Osteocyte (in vitro differentiated cells): Measurements from ENCODE around the gene DNAH14. TPM values are rescaled to one million over a fixed set of nuclear protein-coding genes. Genes with fewer than 3 reads are reported as not detected.

Source experiments
- DNase-seq: peaks from one replicate; pipeline ENCODE4 v3.0.0; 2021; ENCODE audit warnings: mixed read lengths; ENCODE audit not compliant: unreplicated experiment; ENCODE audit errors: extremely low spot score
- H3K27ac Mint-ChIP-seq: one replicate; pipeline ENCODE4 v1.8.0; 2021; ENCODE audit warnings: mild to moderate bottlenecking, mixed read lengths; ENCODE audit not compliant: unreplicated experiment
- H3K27me3 Mint-ChIP-seq: one replicate; pipeline ENCODE4 v1.8.0; 2021; ENCODE audit warnings: mixed read lengths; ENCODE audit not compliant: unreplicated experiment
- H3K36me3 Mint-ChIP-seq: one replicate; pipeline ENCODE4 v1.8.0; 2021; ENCODE audit warnings: mixed read lengths; ENCODE audit not compliant: unreplicated experiment
- H3K4me1 Mint-ChIP-seq: one replicate; pipeline ENCODE4 v1.8.0; 2021; ENCODE audit warnings: mixed read lengths; ENCODE audit not compliant: unreplicated experiment
- H3K4me3 Mint-ChIP-seq: one replicate; pipeline ENCODE4 v1.8.0; 2021; ENCODE audit warnings: mild to moderate bottlenecking, moderate library complexity, mixed read lengths; ENCODE audit not compliant: unreplicated experiment
- H3K9me3 Mint-ChIP-seq: one replicate; pipeline ENCODE4 v1.8.0; 2021; ENCODE audit warnings: mixed read lengths; ENCODE audit not compliant: unreplicated experiment
- CTCF ChIP-seq: fragments of 200-600 bp; sonication (generic); IDR thresholded peaks from 2 replicates; pipeline ENCODE4 v1.5.0; 2021; ENCODE audit warnings: antibody characterized with exemption, mild to moderate bottlenecking, moderate library complexity
- total RNA-seq: library from RNA; stranded (reverse); gene quantifications from 2 replicates; pipeline ENCODE4 v1.2.1, GENCODE V29; 2021

The DNAH14 gene
- total RNA-seq, 1 donor from 2014 or later, result 14.3 TPM

GRCh38 chr1:225407755-225408154 is 478.3 kb downstream of the DNAH14 start:
- no peaks in the 10 kb centered on the region for H3K4me1 Mint-ChIP-seq

GRCh38 chr1:225408249-225408648 is 478.8 kb downstream of the DNAH14 start:
- H3K27ac Mint-ChIP-seq, result no peak overlapping the region
- peaks cover 55% of the 10 kb centered on the region for H3K36me3 Mint-ChIP-seq
- H3K27me3 Mint-ChIP-seq, result no peaks in the 10 kb centered on the region
- no peak overlapping the region for H3K4me3 Mint-ChIP-seq
- no peak for TF ChIP-seq CTCF
- no peaks in the 10 kb centered on the region for H3K9me3 Mint-ChIP-seq
- H3K4me1 Mint-ChIP-seq, result no peaks in the 10 kb centered on the region
- DNase-seq, result no peak

More at GRCh38 chr1:225407755-225408154, 478.3 kb downstream of the DNAH14 start:
- H3K27me3 Mint-ChIP-seq, result no peaks in the 10 kb centered on the region
- no peak for DNase-seq
- no peak for TF ChIP-seq CTCF
- no peaks in the 10 kb centered on the region for H3K9me3 Mint-ChIP-seq
- no peak overlapping the region for H3K4me3 Mint-ChIP-seq
- peaks cover 56% of the 10 kb centered on the region for H3K36me3 Mint-ChIP-seq
- no peak overlapping the region for H3K27ac Mint-ChIP-seq

DNA sequence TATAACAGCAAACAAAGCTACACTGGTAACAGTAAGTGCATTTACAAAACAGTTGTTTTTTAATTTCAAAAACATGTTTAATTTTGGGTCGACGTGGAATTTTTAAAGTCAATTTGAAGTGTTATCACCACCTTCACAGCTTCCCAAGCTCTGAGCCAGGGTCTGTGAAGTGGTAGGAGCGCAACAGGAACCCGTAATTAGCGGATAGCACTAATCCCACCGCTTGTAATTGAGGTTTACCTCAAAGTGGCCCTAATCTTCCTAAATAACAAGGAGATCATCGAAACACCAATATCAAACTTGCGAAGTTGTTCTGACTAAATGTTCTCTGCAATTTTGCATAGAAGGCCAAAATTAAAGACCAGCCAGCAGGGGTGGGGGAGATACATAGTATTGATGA is 479.6 kb downstream of the DNAH14 start:
- TF ChIP-seq CTCF, result no peak
- no peak overlapping the region for H3K4me3 Mint-ChIP-seq
- peaks cover 49% of the 10 kb centered on the region for H3K36me3 Mint-ChIP-seq

GRCh38 chr1:225410036-225410435 is 480.6 kb downstream of the DNAH14 start:
- Mint-ChIP-seq H3K9me3 (no peaks in the 10 kb centered on the region), H3K36me3 (peaks cover 52% of the 10 kb centered on the region)
- no peak for DNase-seq

More for the DNA sequence above, 479.6 kb downstream of the DNAH14 start:
- H3K4me1 Mint-ChIP-seq, result no peaks in the 10 kb centered on the region
- no peaks in the 10 kb centered on the region for H3K27me3 Mint-ChIP-seq
- H3K27ac Mint-ChIP-seq, result no peak overlapping the region
- DNase-seq, result no peak
- no peaks in the 10 kb centered on the region for H3K9me3 Mint-ChIP-seq

DNA sequence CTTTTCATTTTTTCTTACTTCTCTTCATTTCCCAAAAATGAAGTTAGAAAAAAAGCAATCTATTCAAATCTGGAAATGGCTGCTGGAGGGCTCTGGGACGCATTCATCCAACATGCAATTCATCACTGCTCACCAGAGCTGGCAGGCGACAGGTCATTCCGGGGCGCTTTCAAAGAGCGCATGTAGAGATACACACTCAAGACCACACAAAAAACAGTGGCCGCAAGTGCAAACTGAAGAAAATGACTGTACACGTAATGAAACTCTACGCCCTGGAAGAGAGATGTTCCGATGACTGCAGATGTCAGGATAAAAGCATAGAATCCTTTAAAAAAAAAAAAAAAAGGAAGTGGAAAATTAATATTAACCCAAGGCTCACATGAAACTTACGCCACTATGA is 482.8 kb downstream of the DNAH14 start:
- Mint-ChIP-seq H3K27ac (no peak overlapping the region), H3K27me3 (no peaks in the 10 kb centered on the region), H3K36me3 (peaks cover 57% of the 10 kb centered on the region), H3K4me3 (no peak overlapping the region), H3K4me1 (no peaks in the 10 kb centered on the region), H3K9me3 (no peaks in the 10 kb centered on the region)
- DNase-seq, result no peak
- no peak for TF ChIP-seq CTCF

More at GRCh38 chr1:225410036-225410435, 480.6 kb downstream of the DNAH14 start:
- Mint-ChIP-seq H3K27me3 (no peaks in the 10 kb centered on the region), H3K4me1 (no peaks in the 10 kb centered on the region), H3K4me3 (no peak overlapping the region), H3K27ac (no peak overlapping the region)
- no peak for TF ChIP-seq CTCF
